Activated naive CD4-positive, alpha-beta T cell treated with anti-CD3 and anti-CD28 coated beads, Interleukin-2, amount 10 ng/mL, durations not matched to agents 7 days and 5 days (primary cell): Measurements from ENCODE around the gene ZDHHC3.

Experiments
- CTCF ChIA-PET: fragments of 350-600 bp; sonication (Branson Sonifier 250); formaldehyde crosslinking; loops from one replicate; lab custom pipeline; 2021; ENCODE audit warnings: antibody characterized with exemption; lab: Charles Lee
- DNase-seq: peaks from one replicate; pipeline ENCODE4 v3.0.0-alpha.2; 2020
- H3K27ac Mint-ChIP-seq: one replicate; pipeline ENCODE4 v1.8.0; 2021; ENCODE audit warnings: mild to moderate bottlenecking, moderate library complexity, mixed read lengths
- H3K27me3 Mint-ChIP-seq: one replicate; pipeline ENCODE4 v1.8.0; 2021; ENCODE audit warnings: mild to moderate bottlenecking, mixed read lengths
- H3K36me3 Mint-ChIP-seq: one replicate; pipeline ENCODE4 v1.8.0; 2021; ENCODE audit warnings: mixed read lengths
- H3K4me1 Mint-ChIP-seq: one replicate; pipeline ENCODE4 v1.8.0; 2021; ENCODE audit warnings: mixed read lengths
- H3K4me3 Mint-ChIP-seq: one replicate; pipeline ENCODE4 v1.8.0; 2021; ENCODE audit warnings: mild to moderate bottlenecking, moderate library complexity, mixed read lengths
- H3K9me3 Mint-ChIP-seq: one replicate; pipeline ENCODE4 v1.8.0; 2021; ENCODE audit warnings: mixed read lengths

ZDHHC3 gene

DNA sequence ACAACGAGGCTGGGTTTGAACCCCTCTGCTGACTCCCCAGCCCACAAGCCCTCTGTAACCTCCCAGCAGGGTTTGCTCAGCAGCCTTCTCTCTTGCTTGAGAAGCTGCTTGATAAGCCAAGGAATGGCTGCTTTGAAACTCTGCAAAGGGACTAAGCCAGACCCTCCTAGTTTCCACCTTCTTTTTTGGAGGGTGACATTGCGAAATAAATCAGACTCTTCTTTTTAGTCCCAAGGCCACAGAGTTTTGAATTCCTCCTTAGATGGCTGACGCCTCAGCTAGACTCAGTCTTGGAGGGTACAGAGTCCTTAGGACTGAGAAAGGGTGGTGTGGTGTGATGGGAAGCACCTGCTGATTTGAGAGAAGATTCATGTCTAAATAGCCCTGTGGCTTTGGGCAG is 100.4 kb downstream of the ZDHHC3 start:
- DNase-seq, result no peak
- no peaks in the 10 kb centered on the region for H3K36me3 Mint-ChIP-seq
- no peak overlapping the region for H3K4me3 Mint-ChIP-seq
- H3K9me3 Mint-ChIP-seq, result no peaks in the 10 kb centered on the region
- H3K4me1 Mint-ChIP-seq, result no peaks in the 10 kb centered on the region
- H3K27ac Mint-ChIP-seq, result no peak overlapping the region
- peaks cover 8% of the 10 kb centered on the region for H3K27me3 Mint-ChIP-seq
- CTCF ChIA-PET, result no interaction called here
